Esophagus squamous epithelium (tissue), 4 donors: Measurements from ENCODE around the gene DSE.

Experiments used
- POLR2A ChIP-seq, 4 donors: fragments of 450-650 bp; IDR thresholded peaks; one replicate each; pipeline ENCODE4 v1.6.1; 2017; ENCODE audit warnings: antibody characterized with exemption in 4 of 4, mild to moderate bottlenecking in 4 of 4, moderate library complexity in 3 of 4
- TF ChIP-seq, protein P1 (sequence below), 6 experiments: fragments of 450-650 bp in 4 of 6; fragments of 200-600 bp in 2 of 6; sonication (generic) in 2 of 6; IDR thresholded peaks; one replicate each; pipeline ENCODE4 v1.5.1; 2016 to 2019; ENCODE audit warnings: antibody characterized with exemption in 6 of 6, mild to moderate bottlenecking in 4 of 6, moderate library complexity in 4 of 6

DNA sequence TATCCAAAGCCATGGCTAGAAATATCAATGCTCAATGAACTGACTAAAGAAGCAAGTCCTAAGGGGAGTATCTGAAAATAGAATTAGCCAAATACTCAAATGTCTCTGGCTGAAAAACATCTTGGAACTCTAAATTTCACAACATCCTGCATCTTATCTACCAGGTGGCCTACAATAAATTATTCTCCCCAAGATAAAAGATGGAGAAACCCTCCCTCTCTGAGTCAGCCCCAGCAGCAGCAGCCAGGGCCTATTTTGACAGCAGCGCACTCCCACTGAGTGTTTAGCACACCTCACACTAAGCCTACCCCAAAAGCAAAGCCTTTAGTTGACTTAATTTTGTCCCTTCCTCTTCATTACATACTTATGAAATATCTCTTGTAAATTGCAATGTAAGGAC, 96.3 kb downstream of the DSE start:
- TF ChIP-seq, protein P1, sequence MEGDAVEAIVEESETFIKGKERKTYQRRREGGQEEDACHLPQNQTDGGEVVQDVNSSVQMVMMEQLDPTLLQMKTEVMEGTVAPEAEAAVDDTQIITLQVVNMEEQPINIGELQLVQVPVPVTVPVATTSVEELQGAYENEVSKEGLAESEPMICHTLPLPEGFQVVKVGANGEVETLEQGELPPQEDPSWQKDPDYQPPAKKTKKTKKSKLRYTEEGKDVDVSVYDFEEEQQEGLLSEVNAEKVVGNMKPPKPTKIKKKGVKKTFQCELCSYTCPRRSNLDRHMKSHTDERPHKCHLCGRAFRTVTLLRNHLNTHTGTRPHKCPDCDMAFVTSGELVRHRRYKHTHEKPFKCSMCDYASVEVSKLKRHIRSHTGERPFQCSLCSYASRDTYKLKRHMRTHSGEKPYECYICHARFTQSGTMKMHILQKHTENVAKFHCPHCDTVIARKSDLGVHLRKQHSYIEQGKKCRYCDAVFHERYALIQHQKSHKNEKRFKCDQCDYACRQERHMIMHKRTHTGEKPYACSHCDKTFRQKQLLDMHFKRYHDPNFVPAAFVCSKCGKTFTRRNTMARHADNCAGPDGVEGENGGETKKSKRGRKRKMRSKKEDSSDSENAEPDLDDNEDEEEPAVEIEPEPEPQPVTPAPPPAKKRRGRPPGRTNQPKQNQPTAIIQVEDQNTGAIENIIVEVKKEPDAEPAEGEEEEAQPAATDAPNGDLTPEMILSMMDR (IDR thresholded peaks at IDR 0.05): no peak
- no peak for TF ChIP-seq POLR2A (IDR thresholded peaks at IDR 0.05)
